Hepatocyte (in vitro differentiated cells): Measurements from ENCODE around the gene LMF1.

ENCODE experiments used
- EZH2 ChIP-seq: fragments of 200-600 bp; sonication (generic); IDR thresholded peaks from 2 replicates; pipeline ENCODE4 v1.6.1; 2016; ENCODE audit warnings: antibody characterized with exemption, mild to moderate bottlenecking, borderline replicate concordance
- TF ChIP-seq, protein P1 (sequence below): fragments of 200-600 bp; sonication (generic); IDR thresholded peaks from 2 replicates; pipeline ENCODE4 v1.5.1; 2016; ENCODE audit warnings: antibody characterized with exemption, mild to moderate bottlenecking; ENCODE audit not compliant: poor library complexity

DNA sequence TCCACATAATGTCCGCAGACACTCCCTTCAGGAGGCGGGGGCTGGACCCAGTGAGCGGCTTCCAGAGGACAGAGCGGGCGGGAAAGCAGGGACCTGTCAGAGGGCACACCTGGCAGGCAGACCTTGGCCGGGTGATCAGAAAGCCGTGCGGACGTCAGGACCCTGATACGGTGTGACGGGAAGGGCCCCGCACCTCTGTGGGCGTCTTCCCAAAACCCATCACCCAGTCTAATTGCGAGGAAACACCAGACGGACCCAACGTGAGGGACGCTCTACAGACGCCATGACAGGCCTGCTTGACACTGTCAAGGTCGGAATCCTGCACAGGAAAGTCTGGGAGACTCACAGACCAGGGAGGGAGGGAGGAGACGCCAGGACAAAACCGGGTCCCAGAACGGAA, 8.4 kb downstream of the LMF1 start:
- TF ChIP-seq, protein P1, sequence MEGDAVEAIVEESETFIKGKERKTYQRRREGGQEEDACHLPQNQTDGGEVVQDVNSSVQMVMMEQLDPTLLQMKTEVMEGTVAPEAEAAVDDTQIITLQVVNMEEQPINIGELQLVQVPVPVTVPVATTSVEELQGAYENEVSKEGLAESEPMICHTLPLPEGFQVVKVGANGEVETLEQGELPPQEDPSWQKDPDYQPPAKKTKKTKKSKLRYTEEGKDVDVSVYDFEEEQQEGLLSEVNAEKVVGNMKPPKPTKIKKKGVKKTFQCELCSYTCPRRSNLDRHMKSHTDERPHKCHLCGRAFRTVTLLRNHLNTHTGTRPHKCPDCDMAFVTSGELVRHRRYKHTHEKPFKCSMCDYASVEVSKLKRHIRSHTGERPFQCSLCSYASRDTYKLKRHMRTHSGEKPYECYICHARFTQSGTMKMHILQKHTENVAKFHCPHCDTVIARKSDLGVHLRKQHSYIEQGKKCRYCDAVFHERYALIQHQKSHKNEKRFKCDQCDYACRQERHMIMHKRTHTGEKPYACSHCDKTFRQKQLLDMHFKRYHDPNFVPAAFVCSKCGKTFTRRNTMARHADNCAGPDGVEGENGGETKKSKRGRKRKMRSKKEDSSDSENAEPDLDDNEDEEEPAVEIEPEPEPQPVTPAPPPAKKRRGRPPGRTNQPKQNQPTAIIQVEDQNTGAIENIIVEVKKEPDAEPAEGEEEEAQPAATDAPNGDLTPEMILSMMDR, result no peak
- TF ChIP-seq EZH2, result no peak
